GM18858 (cell line): Measurements from ENCODE around the gene CCDC33.

Experiments
- ATAC-seq: cut with Tn5 transposase; IDR thresholded peaks from one replicate; pipeline ENCODE4 v1.9.1; 2021; ENCODE audit not compliant: unreplicated experiment

The CCDC33 gene

DNA sequence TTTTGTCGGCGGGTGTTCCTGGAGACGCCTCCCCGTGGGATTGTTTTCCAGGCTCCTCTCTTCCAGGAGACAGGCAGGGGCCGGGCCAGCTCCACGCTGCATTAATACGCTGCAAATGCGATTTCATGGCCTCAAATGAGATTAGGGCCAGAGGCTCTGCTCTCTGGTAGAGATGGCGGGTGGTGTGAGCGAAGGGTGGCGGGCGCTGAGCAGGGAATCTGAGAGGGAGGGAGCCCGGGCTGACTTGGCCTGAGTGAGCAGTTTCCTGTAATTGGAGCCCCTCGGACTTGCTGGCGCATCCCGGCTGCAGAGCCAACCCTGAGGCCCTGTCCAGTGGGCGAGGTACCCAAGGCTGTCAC, 7.4 kb upstream of the CCDC33 start:
- no peak for ATAC-seq

DNA sequence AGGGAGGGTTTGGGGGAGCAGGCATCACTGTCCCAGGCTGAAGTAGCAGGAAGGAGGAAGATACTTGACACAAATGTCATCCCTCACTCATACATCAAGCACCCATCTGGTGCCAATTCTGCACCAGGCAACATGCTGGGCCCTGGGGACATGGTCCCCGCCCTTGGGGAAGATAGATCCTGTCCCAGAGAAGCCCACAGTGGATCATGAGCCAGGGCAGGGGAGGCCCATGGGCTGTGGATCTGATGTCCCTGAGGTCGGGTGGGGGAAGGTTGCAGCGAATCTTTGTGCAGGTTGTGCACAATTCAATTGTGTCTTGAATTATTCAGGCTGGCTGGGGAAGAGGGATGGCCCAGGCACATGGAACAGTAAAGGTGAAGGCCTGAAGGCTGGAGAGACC, 6.4 kb upstream of the CCDC33 start:
- no peak for ATAC-seq

DNA sequence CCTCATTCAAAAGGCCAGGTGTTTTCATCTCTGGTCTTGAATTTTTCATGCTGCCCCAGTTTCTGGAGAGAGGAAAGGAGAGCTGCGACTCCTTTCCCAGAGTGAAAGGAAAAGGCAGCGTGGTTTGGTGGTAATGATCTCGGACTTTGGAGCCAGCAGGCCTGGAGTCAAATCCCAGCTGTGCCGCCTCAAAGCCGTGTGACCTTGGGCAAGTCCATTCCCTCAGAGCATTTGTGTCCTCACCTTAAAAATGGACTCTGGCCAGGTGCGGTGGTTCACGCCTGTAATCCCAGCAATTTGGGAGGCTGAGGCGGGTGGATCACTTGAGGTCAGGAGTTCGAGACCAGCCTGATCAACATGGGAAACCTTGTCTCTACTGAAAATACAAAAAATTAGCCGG, 4.7 kb upstream of the CCDC33 start:
- ATAC-seq, result no peak

DNA sequence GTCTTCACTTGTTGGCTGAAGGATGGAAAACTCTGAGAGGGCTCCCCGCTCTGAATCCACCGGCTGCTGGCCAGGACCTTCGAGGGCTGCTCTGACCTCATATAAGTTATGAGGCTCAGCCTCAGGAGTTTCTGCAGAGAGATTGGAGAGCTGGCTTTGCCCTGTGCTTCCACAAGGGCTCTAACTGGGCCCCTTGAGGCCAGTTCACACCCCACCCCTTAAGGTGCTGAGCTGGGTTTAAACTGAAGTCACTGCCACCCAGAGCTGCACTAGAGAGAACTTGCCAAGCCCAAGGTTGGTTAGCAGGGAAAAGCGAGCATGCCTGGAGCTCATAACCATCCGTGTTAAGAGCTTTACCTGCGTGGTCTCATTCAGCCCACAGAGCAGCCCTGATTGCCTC, 2.8 kb upstream of the CCDC33 start:
- ATAC-seq, result no peak

DNA sequence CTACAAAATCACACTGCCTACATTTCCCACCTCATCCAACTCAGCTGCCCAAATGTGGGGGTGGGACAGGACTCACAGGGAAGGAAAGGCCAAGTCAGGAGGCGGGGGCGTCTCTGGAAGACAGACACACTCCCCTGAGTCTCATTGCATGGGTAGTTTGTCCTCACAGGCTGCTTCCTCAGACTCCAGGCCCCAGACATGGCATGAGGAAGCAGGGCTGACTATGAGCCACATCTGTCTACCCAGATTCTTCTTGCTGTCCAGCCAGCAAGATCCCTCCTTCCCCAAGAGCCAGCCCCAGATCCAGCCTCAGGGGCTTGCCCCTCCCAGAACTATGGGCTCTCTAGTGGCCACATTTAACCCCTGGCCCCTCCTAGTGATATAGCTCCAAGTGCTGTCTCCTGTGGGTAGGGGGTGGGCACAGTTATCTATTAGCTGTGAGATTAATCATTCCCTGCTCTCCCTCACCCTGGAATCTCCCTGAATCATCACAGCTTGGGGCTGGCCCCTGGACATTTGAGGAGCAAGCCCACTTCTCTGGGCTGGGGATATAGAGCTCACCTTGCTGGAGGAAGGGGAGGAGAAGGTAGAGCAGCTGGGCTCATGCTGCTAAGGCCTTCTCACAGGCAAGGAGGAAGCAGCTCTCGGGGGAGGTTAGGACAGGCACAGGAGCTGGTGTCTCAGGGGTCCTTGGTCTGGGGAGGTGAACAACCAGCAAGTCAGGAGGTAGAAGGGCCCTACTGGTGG, 2.1 kb upstream of the CCDC33 start:
- ATAC-seq, result no peak

DNA sequence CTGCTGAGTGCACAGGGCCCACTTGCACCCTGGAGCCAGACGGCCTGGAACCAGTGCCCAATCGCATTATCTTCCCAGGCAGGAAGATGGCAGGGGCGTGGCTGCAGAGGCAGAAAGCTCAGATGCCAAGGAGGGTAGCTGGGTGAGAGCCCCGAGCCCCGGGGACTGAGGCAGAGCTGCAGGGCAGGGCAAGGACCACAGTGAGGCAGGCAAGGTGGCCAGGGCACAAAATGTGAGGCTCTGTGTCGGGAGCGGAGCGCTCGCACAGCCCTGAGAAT, 1.6 kb upstream of the CCDC33 start:
- no peak for ATAC-seq

DNA sequence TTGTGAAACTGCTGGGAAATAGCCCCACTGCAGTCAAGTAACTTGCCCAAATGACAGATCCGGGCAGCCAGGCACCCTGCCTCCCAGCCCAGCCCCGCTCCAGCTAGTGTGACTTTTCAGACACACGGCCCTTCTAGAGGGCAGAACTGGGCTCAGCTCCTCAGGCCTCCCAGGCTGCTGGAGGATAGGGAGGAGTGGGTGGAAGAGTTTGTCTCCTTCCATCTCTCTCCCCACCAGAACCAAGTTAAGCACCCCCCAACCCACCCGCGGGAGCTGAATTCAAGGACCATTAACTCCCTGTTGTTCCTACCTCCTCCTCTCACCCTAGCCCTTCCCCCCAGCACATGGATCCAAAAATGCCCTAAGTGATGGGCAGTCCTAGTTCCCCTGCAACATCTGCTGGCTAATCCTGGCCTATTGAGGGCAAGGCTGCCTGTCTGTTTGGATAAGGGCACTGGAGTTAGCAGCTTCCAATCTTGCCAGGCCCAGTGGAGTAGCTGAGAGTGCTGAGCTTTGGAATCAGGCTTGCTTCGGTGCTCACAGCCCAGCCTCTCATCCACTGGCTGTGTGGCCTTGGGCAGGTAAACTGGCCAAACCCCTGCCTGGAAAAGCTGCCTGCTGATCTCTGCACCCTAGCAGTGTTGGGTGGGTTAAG, 3.1 kb downstream of the CCDC33 start:
- ATAC-seq, result no peak

DNA sequence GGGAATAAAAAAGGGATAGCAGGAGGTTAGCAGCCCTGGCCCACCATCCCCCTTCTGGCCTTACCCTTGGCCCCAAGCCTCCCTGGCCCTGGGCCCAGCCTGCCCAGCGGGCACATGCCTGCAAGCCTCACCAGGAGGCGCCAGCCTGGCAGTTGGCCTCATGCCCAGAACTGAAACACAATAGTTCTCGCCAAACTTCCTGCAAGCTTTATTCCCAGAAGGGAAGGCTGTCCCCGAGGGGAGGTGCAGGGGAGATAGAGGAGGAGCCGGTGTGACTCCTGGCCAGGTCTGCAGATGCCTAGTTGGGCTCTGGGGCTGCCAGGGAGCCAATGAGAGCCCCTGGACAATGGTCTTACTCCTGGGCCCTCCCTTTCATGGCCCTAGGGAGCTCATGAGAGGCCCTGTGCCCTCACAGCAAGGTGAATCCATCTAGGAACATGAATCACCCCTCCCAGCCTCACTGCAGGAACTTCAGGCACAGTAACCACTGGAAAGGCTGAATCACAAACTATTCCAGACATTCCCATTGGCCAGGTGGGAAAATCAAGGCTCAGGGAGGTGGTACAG, 4.0 kb downstream of the CCDC33 start:
- no peak for ATAC-seq

DNA sequence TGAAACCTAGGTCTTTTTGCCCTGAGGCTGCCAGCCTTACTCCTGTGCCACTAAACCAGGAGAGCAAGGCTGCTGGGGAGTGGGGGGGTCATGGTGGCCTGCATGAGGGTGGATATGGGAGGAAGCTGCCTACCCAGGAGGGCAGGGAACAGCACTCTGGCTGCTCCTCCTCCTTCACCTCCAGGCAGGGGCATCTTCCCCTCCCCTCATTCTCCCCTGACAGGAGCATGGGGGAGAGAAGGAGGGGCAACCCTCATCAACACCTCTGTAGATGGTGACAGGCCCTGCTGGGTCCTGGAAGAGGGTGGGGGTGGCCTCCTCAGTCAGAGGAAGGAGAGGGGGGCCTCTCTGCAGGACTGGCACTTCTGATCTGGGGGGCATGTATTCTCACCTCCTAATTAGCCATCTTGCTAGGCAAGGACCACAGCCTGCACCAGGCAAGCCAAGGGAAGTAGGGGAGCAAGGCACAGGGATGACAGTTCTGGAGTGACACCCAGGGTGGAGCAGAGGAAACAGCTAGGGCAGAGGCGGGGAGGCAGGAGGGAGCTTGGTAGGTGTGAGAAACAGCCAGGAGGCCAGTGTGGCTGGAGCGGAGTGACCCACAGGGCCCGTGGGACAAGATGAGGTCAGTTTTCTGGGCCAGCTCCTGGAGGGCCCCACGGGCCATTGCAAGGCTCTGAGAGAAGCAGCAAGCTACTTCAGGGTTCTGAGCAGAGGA, 4.9 kb downstream of the CCDC33 start:
- ATAC-seq, result no peak

DNA sequence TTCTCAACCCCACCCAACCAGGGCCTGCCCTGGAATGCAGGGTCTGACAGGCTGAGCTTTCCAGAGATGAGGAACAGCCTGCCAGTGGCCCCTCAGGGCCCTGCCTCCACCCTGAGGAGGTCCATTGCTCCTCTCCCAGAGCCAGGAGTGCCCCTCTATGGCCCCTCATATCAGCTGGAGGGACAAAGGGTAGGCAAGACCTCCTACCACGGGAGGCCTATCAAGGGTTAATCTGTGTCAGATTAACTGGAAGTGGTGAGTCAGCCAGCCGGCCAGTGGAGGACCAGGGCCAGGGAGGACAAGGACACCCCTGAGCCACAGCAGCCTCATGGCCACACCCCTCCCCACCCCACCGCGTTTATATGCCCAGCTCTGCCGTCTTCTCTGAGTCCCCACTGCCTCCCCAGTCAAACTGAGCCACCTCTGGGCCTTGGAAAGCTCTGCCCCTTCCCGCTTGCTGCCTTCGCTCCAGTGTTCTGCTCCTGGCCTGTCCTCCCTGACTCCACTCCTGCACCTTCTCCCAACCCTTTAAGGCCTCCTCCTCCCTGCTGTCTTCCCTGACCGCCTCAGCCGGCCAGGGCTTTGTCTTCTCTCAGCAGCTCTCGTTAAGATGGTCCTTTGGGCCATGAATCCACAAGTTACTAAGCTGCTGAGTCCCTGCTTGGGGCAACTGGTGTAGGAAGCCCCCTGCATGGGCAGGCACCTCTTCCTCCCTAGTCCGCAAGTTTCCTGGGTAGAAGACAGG, 6.5 kb downstream of the CCDC33 start:
- no peak for ATAC-seq

DNA sequence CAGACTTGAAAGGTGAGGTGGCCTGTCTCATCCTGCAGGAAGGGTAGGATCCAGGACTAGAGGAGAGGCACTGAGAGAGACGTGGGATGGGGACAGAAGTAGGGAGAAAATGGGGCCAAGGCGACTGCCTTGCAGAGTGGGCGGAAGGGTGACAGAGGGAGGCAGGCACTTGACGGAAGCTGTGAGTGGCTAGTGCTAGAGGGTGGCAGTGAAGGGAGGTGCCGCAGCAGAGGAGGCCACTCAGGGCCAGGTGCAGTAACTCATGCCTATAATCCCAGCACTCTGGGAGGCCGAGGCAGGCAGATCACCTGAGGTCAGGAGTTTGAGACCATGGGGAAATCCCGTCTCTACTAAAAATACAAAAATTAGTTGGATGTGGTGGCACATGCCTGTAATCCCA, 7.3 kb downstream of the CCDC33 start:
- ATAC-seq, result no peak

DNA sequence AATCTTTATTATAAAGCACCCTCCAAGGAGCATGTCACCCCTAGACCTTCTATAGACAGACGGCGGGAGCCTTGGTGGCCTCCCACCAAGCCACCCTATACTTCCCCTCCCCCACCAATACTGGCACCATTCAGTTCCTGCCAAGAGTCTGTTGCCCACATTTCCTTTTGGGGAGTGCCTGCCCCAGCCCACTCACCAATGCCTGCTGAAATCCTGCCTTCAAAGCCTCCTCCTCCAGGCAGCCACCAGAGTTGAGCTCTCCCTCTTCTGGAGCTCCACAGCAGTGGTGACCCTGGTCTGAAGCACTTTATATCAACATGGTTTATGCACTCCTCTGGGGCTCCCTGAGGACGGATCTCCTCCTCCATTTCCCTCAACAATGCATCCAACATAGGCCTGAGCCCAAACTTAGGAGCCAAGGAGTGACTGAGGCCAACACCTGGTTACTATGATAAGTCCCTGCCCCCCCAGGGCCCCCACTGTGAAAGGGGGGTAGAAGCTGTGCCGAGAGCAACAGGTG, 8.8 kb downstream of the CCDC33 start:
- ATAC-seq, result no peak

DNA sequence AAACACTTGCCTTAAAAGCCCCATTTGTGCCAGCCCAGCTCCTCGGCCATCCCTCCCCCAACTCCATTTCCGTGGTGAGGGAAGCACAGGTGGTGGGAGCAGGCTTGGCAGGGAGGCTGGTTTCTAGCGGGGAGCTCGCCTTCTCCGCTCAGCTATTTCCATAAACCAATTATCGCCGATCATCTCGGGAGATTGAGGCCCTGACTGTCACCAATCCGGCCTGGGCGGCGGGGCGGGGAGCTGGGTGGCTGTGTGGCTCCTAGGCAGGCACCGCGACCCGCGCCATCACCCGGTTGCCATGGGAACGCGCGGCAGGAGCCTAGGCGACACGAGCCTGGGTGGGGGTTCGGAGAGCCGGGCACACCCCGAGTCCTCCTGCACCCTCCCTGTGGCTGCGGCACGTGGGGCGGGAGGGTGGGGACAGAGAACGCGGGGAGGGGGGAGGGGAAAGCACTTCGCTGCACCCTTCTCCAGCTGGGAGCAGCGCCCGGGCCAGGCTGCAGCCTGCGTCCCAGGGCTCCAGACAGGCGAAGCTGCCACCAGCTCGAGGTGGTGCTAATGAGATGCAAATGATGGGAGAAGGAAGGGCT, 9.3 kb downstream of the CCDC33 start:
- ATAC-seq, result no peak

DNA sequence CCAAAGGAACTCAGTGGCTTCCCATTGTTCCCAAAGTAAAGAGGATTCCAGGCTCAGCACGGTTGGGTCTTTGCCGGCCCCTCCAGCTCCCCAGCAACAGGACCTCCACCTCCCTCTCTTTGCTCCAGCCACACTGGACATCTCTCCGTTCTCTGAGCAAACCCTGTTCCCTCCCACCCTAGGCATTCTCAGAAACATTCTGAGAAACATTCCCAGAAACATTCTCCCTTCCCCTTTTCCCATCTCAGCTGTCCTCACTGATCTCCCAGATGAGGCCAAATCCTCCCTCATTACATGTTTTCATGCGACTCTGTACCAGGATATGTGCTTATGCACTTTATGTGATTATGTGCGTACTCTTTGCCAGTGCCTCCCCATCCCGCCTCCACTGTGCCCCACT, 14.1 kb downstream of the CCDC33 start:
- no peak for ATAC-seq

DNA sequence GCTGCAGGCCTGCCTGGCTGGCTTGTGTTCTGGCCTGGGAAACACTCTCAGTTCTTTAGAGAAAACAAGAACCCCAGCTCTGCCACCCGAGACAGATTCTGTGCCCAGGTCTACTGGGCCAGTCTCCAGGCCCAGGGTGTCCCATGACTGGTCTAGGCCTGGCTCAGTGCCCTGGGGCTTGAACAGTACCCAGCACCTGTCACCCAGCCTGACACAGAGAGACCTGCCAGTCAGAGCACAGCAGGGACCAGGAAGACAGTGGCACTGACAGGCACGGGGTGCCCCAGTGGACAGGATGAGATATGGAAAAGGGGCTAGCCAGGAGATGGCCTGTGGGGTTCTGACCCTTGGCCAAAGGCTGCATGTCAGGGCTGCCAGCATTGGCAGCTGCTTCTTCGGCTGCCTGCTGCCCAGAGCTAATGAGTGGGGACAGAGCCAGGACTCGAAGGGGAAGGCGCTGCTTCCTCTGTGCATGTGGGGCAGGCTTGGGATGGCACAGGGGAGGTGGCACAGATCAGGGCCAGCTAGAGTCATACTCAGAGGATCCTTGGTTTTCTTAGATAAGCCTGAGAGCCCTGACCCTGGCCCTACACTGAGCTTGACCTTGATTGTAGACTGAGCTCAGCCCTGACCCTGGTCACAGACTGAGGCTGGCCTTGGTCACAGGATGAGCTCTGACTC, 15.1 kb downstream of the CCDC33 start:
- no peak for ATAC-seq

DNA sequence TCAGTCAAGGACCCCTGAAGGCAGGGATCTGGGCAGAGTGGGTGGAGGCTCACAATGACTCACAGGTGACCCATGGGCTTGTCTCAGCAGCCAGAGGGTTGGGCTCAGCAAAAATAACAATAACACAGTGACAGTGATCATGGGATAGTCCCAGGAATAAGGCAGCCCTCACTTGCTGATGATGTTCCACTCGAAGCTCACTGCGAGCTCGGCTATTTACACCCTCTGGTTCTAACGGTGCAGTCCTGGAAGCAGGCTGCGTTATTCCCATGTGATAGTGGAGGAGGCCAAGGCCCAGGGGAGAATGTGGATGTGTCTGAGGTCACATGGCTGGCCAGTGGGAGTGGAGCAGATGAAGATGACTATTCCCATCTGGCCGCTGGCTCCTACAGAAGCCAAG, 16.2 kb downstream of the CCDC33 start:
- ATAC-seq, result no peak

DNA sequence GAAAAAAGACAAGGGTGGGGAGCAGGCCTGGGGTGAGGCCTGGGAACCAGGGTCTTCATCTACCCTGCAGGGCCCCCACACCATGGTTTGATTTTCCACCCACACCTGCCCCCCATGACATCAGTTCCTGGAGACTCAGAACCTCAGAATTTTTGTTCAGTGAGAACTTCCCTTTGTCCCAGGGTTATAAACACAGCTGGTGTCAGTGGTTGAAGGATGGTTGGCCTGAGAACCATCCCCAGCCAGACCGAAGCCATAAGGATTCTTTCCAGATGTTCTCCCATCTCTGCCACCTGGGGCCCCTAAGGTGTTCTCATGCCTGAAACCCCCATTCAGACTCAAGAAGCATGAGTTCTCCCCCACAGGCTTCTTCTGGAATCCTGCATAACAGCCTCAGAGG, 16.6 kb downstream of the CCDC33 start:
- no peak for ATAC-seq

DNA sequence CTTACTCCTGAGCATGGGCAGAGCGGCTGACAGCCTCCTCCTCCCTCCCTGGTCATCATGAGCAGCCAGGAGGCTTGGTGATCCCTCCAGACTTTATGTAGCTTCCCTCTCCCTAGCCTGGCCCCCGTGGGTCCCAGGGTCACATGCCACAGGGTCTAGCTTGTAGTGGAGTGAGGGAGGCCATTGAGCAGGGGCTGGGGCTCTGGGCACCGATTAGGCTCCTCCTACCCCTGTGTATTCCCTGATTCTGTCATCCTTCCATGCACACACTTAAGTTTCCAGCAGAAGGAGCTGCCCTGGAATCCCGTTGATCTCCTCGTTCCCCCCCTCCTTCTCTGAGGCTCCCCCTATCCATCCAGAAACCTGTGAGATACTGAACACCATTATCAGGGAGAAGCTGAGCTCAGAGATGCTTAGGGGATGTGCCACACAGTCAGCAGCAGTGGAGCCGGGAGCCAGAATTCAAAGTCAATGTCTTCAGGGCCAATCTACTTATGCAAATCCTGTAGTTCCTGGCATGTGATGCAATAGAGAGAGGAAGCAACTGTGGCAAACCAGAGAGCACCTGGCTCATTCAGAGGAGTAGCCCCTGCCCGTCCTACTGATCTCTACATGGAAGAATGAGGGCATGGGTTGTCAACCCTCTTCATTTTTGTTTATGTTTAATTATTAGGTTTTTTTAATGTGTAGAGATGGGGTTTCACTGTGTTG, 17.2 kb downstream of the CCDC33 start:
- no peak for ATAC-seq

DNA sequence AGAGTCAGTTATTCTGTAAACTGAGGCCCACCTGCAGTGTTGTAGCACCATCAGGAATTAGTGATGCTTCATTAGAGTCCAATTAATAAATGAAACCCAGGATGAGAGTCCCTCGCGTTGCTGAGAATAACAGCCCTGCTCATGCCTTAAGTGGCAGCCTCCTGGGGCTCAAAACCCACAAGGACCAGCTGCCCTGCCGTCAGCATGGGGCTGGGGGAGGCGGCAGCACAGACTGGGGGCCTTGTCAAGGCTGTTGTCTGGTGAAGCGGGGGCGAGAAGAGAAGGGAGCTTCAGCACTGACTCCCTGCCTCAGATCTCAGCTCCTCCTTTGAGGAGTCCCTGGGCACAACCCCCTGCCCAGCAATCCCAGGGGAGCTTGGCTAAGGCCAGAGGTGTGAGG, 21.0 kb downstream of the CCDC33 start:
- no peak for ATAC-seq

DNA sequence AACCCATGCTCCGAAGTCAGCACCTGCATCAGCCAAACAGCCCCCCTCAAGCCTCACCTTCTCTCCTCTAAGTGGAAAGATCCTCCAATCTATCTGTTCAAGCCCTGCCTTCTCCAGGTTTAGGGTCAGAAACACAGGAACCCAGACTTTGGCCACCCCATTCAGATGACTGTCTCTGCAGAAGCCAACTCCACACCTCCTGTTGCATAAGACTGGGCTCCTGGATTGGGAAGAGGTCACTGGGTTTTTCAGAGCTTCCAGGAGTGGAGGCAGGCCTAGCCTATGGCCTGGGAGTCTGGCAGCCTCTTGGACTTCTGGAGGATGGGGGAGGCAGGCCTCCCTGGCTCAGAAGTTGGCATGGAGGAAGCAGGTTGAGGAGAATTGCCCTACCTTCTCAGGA, 21.5 kb downstream of the CCDC33 start:
- ATAC-seq, result no peak
